ENCODE measurements around the gene SETD1A. TPM values are rescaled to one million over a fixed set of nuclear protein-coding genes. Genes with fewer than 3 reads are reported as not detected.
A peak's percentile ranks its signal among the peaks of the same experiment; 100 is the strongest.

SETD1A gene
- total and polyA plus RNA-seq, 2 of the 4 experiments (the other 2 are of a cell fraction), result 0.54 to 5.8 TPM

- no TSS peak for BruUV-seq (replicated peaks)
- no peak overlapping the region for H3K56ac ChIP-seq (ENCODE audit: extremely low read depth, insufficient read depth, low read length)
- H2AK5ac ChIP-seq (ENCODE audit: low read depth, low read length), result peak overlapping the region; percentile 90
- H3K36me3 ChIP-seq (ENCODE audit: control insufficient read depth, insufficient read depth, low read length), result no peaks in the 10 kb centered on the region
- H3K9me1 ChIP-seq (ENCODE audit: insufficient read depth, low read length), result 0 out of 2 replicates have a peak, but pooled peaks cover 5% of the 10 kb centered on the region
- H2BK15ac ChIP-seq (ENCODE audit: low read depth, low read length), result peak overlapping the region; percentile 70; the same call in 1 of the 3 replicates
- H3K23ac ChIP-seq (ENCODE audit: low read depth, low read length), result peak overlapping the region; percentile 14; the same call in 1 of the 2 replicates
- peak overlapping the region; percentile 78 for H3K4ac ChIP-seq (ENCODE audit: low read depth, low read length)
- dilution Hi-C loops (cut with HindIII; ENCODE audit: low sequenced_read_pairs, unreplicated experiment) (no loop called here), intact Hi-C loops (cut with micrococcal nuclease) (no loop called here), in situ Hi-C loops (cut with MboI; ENCODE audit: low sequenced_read_pairs) (no loop called here)
- H3K27me3 ChIP-seq (ENCODE audit: control insufficient read depth, insufficient read depth, low read length), result no peaks in the 10 kb centered on the region
- peak overlapping the region; percentile 77 for H2BK5ac ChIP-seq (ENCODE audit: low read depth, low read length, poor library complexity, severe bottlenecking)
- H3K27ac ChIP-seq (ENCODE audit: insufficient read depth, low read length), result no peak overlapping the region
- ChIA-PET CTCF (no interaction called here), POLR2A (ENCODE audit: unreplicated experiment) (no interaction called here)
- peak overlapping the region; percentile 73 for H2AFZ ChIP-seq (replicated peaks; ENCODE audit: low read length, poor library complexity)
- H4K20me1 ChIP-seq (ENCODE audit: insufficient read depth, low read length), result no peaks in the 10 kb centered on the region
- H2BK120ac ChIP-seq (ENCODE audit: low read depth, low read length), result peak overlapping the region; percentile 71
- peak overlapping the region; percentile 50 for H4K91ac ChIP-seq (ENCODE audit: insufficient read depth, low read depth, low read length)
- peak overlapping the region; percentile 10 for H3K4me2 ChIP-seq (ENCODE audit: low read depth, low read length)
- peak overlapping the region; percentile 39; the same call in 1 of the 2 replicates for H3K18ac ChIP-seq (ENCODE audit: low read depth, low read length)
- peaks cover 4 to 41% of the 10 kb centered on the region in 2 experiments; a peak in 3 of 4 replicates for H3K79me1 ChIP-seq (ENCODE audit: low read depth in 1 of 2, low read length in 2 of 2)
- 13% methylated on average over 3 of the region's 7 CpGs; no CpG with 5 or more reads in 1 of the 2 experiments for WGBS, 2 experiments (ENCODE audit: extremely low coverage in 2 of 2, insufficient read length in 1 of 2)
- no peak for TF ChIP-seq RFX5 (IDR thresholded peaks at IDR 0.05; ENCODE audit: low read depth, low read length)
- 0 out of 2 replicates have a peak, but pooled peaks have one; percentile 26 for TF ChIP-seq MAZ (IDR thresholded peaks at IDR 0.05; ENCODE audit: borderline replicate concordance, low read depth, low read length)
- TF ChIP-seq MXI1 (IDR thresholded peaks at IDR 0.05; ENCODE audit: borderline replicate concordance, low read depth, low read length), result no peak
- 0 out of 2 replicates have a peak, but pooled peaks have one; percentile 31 for TF ChIP-seq BHLHE40 (IDR thresholded peaks at IDR 0.05; ENCODE audit: low read depth, low read length)
- no peak for TF ChIP-seq RAD21 (IDR thresholded peaks at IDR 0.05; ENCODE audit: low read length)
- no peak for TF ChIP-seq POLR2A (IDR thresholded peaks at IDR 0.05; ENCODE audit: low read depth, low read length)
- no peaks in the 10 kb centered on the region for H3K9me3 ChIP-seq (ENCODE audit: control insufficient read depth, insufficient read depth, low read length)
- H2AK9ac ChIP-seq (replicated peaks; ENCODE audit: low read depth, low read length, poor library complexity), result peak overlapping the region; percentile 75
- no peak overlapping the region for H3K9ac ChIP-seq (ENCODE audit: low read depth, low read length)
- peak overlapping the region; percentile 31; the same call in 1 of the 2 replicates for H4K5ac ChIP-seq (ENCODE audit: low read depth, low read length)
- ATAC-seq (ENCODE audit: low read depth), result peak; percentile 22; the same call in 1 of the 2 replicates
- no peak overlapping the region; the same call in 1 of the 2 replicates for H3K14ac ChIP-seq (replicated peaks; ENCODE audit: low read depth, low read length)
- H4K8ac ChIP-seq (ENCODE audit: low read depth in 2 of 2, low read length in 2 of 2), result peak overlapping the region; percentile 5 to 66; a peak in 3 of 4 replicates
- H3K4me3 ChIP-seq (ENCODE audit: insufficient read depth, low read depth, low read length), result no peak overlapping the region
- peak overlapping the region; percentile 28; the same call in 1 of the 2 replicates for H2BK20ac ChIP-seq (ENCODE audit: low read depth, low read length)
- peak; percentile 76 for DNase-seq
- H3K4me1 ChIP-seq (ENCODE audit: control insufficient read depth, insufficient read depth, low read length), result peaks cover 30% of the 10 kb centered on the region
Observed at GRCh38 chr16:31006086-31006385, 48.5 kb downstream of the SETD1A start.

Data from IMR-90 (cell line).